OCI-LY7 (cell line): ENCODE measurements around the gene FBLN1. TPM values are rescaled to one million over a fixed set of nuclear protein-coding genes. Genes with fewer than 3 reads are reported as not detected.

Experiments
- BruUV-seq: library from RNA; stranded (reverse); fragments of 400-500 nt; replicated peaks from 2 replicates; lab custom pipeline; 2021; lab: Mats Ljungman, UMichigan
- CTCF ChIA-PET: fragments of 300-600 bp; sonication (Branson Sonifier 250); formaldehyde crosslinking; loops from one replicate; lab custom pipeline; 2022; ENCODE audit warnings: antibody characterized with exemption; ENCODE audit not compliant: unreplicated experiment; lab: Charles Lee
- POLR2A ChIA-PET: fragments of 300-600 bp; sonication (Branson Sonifier 250); formaldehyde crosslinking; loops from one replicate; lab custom pipeline; 2022; ENCODE audit warnings: antibody characterized with exemption; lab: Charles Lee
- DNase-seq: peaks from one replicate; pipeline ENCODE4 v3.0.0-alpha.2; 2015; ENCODE audit warnings: low spot score
- H2AFZ ChIP-seq: fragments of 200-600 bp; sonication (generic), shearing (Covaris generic); 2 replicates; pipeline ENCODE4 v1.6.1; 2014; ENCODE audit warnings: mild to moderate bottlenecking, antibody characterized with exemption, low read length, moderate library complexity
- H3K27ac ChIP-seq: fragments of 200-600 bp; sonication (generic); 2 replicates; pipeline ENCODE4 v1.5.1; 2014; ENCODE audit warnings: mixed run types, low read depth, mild to moderate bottlenecking, moderate library complexity, low read length, inconsistent platforms; ENCODE audit not compliant: poor library complexity, severe bottlenecking
- H3K36me3 ChIP-seq: fragments of 200-600 bp; sonication (generic); 2 replicates; pipeline ENCODE4 v1.6.1; 2014; ENCODE audit warnings: mild to moderate bottlenecking, antibody characterized with exemption, low read length, moderate library complexity, mixed read lengths; ENCODE audit not compliant: insufficient read depth
- H3K4me1 ChIP-seq: fragments of 200-600 bp; sonication (generic); 2 replicates; pipeline ENCODE4 v1.5.1; 2014; ENCODE audit warnings: mild to moderate bottlenecking, low read length; ENCODE audit not compliant: insufficient read depth, poor library complexity, severe bottlenecking
- H3K4me2 ChIP-seq: fragments of 200-600 bp; sonication (generic); 2 replicates; pipeline ENCODE4 v1.6.1; 2014; ENCODE audit warnings: mild to moderate bottlenecking, low read length
- H3K4me3 ChIP-seq: fragments of 200-600 bp; sonication (generic); 2 replicates; pipeline ENCODE4 v1.5.1; 2014; ENCODE audit warnings: mild to moderate bottlenecking, low read depth, low read length; ENCODE audit not compliant: poor library complexity, severe bottlenecking
- H3K79me2 ChIP-seq: fragments of 200-600 bp; sonication (generic); 2 replicates; pipeline ENCODE4 v1.6.1; 2016; ENCODE audit warnings: low read depth, mild to moderate bottlenecking, low read length, moderate library complexity, mixed read lengths; ENCODE audit not compliant: insufficient read depth
- H3K9me2 ChIP-seq: fragments of 200-600 bp; sonication (generic); 2 replicates; pipeline ENCODE4 v1.6.1; 2016; ENCODE audit warnings: mild to moderate bottlenecking, low read length, mixed read lengths; ENCODE audit not compliant: insufficient read depth
- H3K9me3 ChIP-seq: fragments of 200-600 bp; sonication (generic); 2 replicates; pipeline ENCODE4 v1.6.1; 2014; ENCODE audit warnings: mild to moderate bottlenecking, mixed run types, low read length, mixed read lengths
- H4K20me1 ChIP-seq: fragments of 200-600 bp; sonication (generic); 2 replicates; pipeline ENCODE4 v1.6.1; 2014; ENCODE audit warnings: mild to moderate bottlenecking, antibody characterized with exemption, low read length, moderate library complexity, mixed read lengths; ENCODE audit not compliant: insufficient read depth
- EZH2phosphoT487 ChIP-seq: fragments of 200-600 bp; sonication (generic); IDR thresholded peaks from 2 replicates; pipeline ENCODE4 v1.6.1; 2018; ENCODE audit warnings: low read depth, borderline replicate concordance, mild to moderate bottlenecking, mixed run types, antibody characterized with exemption, low read length, moderate library complexity, mixed read lengths
- intact Hi-C: fragments of 100-400 bp; cut with micrococcal nuclease; formaldehyde crosslinking; loops from one replicate; pipeline ENCODE4 v1.10.0; 2022; ENCODE audit not compliant: unreplicated experiment
- total RNA-seq, 2 experiments: library from RNA; depleted of rRNA in 1 of 2; stranded (reverse); fragments of >200 nt in 1 of 2; shearing (Covaris generic) in 1 of 2; gene quantifications; 2 replicates each; pipeline ENCODE4 v1.2.3, GENCODE V29; 2014 to 2022
- TF ChIP-seq, protein P1 (sequence below): fragments of 200-600 bp; sonication (generic); conservative IDR thresholded peaks from 2 replicates; pipeline ENCODE4 v1.5.1; 2014; ENCODE audit warnings: mild to moderate bottlenecking, antibody characterized with exemption, low read length, moderate library complexity, mixed read lengths

Gene FBLN1
- total RNA-seq, 2 experiments from 2014 or later: not detected

DNA sequence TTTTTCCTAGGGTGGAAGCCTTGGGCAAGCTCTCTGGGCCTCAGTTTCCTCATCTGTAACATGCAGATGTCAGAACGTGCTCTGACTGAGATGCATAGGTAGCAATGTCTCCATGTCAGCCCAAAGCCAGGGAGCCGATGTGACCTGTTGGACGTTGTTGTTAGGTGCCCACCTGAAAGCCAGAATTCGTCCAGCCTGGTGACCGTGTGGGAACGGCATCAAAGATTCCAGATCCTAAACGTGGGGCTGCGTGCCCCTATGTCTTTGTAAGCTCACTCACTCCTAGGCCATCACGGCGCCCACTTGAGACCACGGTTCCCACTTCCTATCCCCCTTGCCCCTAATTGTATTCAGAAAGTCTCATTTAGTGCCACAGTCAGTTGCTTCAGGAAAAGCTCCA is 48.2 kb downstream of the FBLN1 start:
- POLR2A ChIA-PET: no interaction called here
- no peak for TF ChIP-seq EZH2phosphoT487
- TF ChIP-seq, protein P1, sequence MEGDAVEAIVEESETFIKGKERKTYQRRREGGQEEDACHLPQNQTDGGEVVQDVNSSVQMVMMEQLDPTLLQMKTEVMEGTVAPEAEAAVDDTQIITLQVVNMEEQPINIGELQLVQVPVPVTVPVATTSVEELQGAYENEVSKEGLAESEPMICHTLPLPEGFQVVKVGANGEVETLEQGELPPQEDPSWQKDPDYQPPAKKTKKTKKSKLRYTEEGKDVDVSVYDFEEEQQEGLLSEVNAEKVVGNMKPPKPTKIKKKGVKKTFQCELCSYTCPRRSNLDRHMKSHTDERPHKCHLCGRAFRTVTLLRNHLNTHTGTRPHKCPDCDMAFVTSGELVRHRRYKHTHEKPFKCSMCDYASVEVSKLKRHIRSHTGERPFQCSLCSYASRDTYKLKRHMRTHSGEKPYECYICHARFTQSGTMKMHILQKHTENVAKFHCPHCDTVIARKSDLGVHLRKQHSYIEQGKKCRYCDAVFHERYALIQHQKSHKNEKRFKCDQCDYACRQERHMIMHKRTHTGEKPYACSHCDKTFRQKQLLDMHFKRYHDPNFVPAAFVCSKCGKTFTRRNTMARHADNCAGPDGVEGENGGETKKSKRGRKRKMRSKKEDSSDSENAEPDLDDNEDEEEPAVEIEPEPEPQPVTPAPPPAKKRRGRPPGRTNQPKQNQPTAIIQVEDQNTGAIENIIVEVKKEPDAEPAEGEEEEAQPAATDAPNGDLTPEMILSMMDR: no peak

DNA sequence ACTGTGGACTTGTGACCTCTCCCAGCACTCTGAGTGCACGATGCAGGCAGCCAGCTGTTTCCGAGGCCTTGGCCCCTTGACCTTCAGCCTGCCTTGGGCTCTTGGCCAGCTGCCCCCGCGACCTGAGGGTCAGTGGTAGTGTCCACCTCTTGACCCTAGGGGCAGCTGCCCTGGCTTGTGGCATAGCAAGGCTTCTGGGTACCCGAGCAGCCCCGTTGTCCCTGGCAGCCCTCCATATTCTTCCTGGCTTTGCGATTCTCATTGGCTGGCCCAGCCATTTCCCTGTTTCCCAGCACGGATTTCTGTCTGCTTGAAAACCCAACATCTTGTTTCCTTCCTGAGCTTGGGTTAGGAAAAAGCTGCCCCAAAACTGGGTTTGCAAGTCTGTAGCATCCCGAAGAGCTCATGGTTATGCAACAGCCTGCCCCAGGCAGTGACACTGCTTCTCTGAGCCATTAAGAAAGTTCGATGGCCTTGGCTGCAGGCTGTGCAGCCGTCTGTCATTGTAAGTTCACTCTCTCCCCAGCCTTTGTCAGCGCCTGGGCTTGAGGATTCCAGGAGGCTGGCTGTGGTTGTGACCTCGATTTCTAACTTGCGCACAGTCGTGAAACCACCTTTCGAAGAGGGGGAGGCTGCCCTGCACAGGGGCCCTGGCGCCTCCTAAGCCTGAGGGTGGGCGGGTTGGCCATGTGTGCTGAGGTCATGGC is 48.8 kb downstream of the FBLN1 start:
- H4K20me1 ChIP-seq: no peaks in the 10 kb centered on the region
- DNase-seq: no peak
- H2AFZ ChIP-seq: no peak overlapping the region
- no peaks in the 10 kb centered on the region for H3K36me3 ChIP-seq
- intact Hi-C loops: loop anchor here (2.0 to 5.0 kb wide), 2 partner anchors 111 to 284 kb away; no protein-coding TSS in a partner anchor
- CTCF ChIA-PET: no interaction called here
- no peak overlapping the region for H3K27ac ChIP-seq
- POLR2A ChIA-PET: no interaction called here
- no peak overlapping the region for H3K4me2 ChIP-seq
- BruUV-seq: no TSS peak
- no peaks in the 10 kb centered on the region for H3K79me2 ChIP-seq
- no peaks in the 10 kb centered on the region for H3K9me2 ChIP-seq
- H3K9me3 ChIP-seq: no peaks in the 10 kb centered on the region
- no peaks in the 10 kb centered on the region for H3K4me1 ChIP-seq
- no peak overlapping the region for H3K4me3 ChIP-seq
- no peak for TF ChIP-seq EZH2phosphoT487

More for the DNA sequence above, 48.2 kb downstream of the FBLN1 start:
- Histone ChIP-seq H3K36me3 (no peaks in the 10 kb centered on the region), H3K27ac (no peak overlapping the region), H3K4me1 (no peaks in the 10 kb centered on the region), H3K4me2 (no peak overlapping the region), H2AFZ (no peak overlapping the region), H3K4me3 (no peak overlapping the region), H3K9me2 (no peaks in the 10 kb centered on the region), H3K79me2 (no peaks in the 10 kb centered on the region), H3K9me3 (no peaks in the 10 kb centered on the region), H4K20me1 (no peaks in the 10 kb centered on the region)
- no TSS peak for BruUV-seq
- no peak for DNase-seq
- intact Hi-C loops: loop anchor here (5.0 kb wide), 1 partner anchor 284 kb away; no protein-coding TSS in a partner anchor
- CTCF ChIA-PET: no interaction called here

DNA sequence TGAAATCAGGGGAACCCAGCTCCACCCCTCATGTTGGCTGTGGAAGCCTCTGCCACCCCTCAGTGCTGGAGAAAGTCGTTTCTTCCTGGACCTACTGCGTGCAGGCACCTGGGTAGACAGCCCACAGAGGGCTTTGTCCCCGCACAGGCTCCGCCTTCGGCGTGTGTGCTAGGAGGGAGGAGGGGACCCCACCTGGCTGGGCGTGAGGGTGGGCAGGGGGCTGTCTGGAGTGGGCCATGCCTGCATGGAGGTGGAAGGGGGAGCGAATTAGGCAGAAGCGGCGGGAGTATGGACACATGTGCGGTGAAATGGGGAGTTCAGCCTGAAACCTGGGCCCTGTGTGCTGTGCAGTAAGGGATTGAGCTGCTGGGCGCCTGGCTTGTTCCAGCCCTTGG is 49.3 kb downstream of the FBLN1 start:
- no peak for DNase-seq
- Histone ChIP-seq H3K4me2 (no peak overlapping the region), H3K4me3 (no peak overlapping the region), H3K9me2 (no peaks in the 10 kb centered on the region), H3K4me1 (no peaks in the 10 kb centered on the region), H4K20me1 (no peaks in the 10 kb centered on the region), H3K36me3 (no peaks in the 10 kb centered on the region), H3K9me3 (no peaks in the 10 kb centered on the region), H3K79me2 (no peaks in the 10 kb centered on the region), H3K27ac (no peak overlapping the region), H2AFZ (no peak overlapping the region)
- intact Hi-C loops: loop anchor here (2.0 to 5.0 kb wide), 2 partner anchors 111 to 285 kb away; no protein-coding TSS in a partner anchor
- TF ChIP-seq EZH2phosphoT487: no peak
- TF ChIP-seq, protein P1: no peak
- CTCF ChIA-PET: no interaction called here
- POLR2A ChIA-PET: no interaction called here
- no TSS peak for BruUV-seq
